Measurements from ENCODE around the gene COBL.

COBL gene

DNA sequence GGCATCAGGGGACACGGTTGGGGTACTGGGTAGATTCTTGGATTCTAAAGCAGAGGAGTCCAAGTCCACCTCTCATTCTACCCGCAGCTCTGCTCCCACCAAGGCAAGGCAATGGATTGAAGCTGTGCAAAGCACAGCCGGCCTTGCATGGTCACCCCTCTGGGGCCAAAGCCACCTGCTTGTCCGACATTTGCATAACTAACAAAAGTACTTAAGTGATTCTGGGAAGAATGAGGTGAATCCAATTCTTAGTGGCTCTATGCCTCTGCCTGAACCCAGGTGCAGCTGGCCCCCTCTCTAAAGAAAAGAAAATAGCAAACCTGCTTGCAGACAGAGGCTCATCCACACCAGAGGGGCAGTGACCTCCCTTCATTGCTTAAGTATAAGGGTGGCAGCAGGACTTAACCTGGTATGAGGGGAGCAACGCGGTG, 10.7 kb upstream of the COBL start:
- DNase-seq: no peak

DNA sequence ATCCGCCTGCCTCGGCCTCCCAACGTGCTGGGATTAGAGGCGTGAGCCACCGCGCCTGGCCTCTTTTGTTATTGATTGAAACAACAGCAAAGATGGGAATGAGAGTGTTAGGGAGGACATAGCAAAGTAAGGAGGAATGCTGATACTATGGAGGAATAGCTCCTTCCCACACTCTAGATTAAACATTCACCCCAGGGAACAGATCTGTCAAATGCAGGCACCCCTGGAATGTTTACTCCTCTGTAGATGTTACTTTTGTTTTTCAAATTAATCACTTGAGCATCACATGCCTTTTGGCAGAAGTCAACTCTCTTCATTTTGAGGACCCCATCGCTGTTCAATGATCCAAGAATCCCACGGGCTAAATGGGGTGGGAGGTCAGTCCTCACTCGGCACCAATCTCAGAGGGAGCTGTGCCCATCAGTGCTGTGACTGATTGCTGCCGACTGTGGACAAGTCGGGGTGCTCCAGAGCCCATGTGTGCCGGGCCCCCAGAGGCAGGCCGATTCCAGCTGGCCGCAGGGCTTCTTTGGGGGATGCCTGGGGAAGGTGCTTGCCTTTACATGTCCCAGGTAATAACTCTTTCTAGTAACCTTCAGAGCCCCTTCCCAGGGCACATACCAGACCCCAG, 10.2 kb upstream of the COBL start:
- DNase-seq: no peak

DNA sequence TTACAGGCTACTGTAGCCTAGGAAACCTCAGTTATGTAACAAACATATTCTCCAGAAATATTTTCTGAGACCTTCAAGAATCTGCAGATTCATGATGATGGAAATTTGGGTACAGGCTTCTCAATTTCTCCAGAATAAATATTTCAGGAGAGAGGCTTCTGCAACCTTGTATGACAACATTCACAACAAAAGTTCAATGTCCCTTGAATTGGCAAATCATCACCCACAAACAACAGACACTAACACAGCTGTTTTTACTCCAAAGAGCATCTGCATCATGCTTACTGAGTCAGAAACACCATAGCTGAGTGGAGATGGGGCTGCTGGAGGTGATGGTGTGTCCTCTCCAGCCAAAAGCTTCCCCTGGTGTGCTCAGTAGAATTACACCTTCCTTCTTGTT, 9.3 kb upstream of the COBL start:
- DNase-seq: no peak

- no peak for DNase-seq
Measured at GRCh38 chr7:51325261-51325676, 8.7 kb upstream of the COBL start.

GRCh38 chr7:51324206-51324898, 7.7 kb upstream of the COBL start:
- peak in 1 of 14 donors; percentile 50 for DNase-seq

DNA sequence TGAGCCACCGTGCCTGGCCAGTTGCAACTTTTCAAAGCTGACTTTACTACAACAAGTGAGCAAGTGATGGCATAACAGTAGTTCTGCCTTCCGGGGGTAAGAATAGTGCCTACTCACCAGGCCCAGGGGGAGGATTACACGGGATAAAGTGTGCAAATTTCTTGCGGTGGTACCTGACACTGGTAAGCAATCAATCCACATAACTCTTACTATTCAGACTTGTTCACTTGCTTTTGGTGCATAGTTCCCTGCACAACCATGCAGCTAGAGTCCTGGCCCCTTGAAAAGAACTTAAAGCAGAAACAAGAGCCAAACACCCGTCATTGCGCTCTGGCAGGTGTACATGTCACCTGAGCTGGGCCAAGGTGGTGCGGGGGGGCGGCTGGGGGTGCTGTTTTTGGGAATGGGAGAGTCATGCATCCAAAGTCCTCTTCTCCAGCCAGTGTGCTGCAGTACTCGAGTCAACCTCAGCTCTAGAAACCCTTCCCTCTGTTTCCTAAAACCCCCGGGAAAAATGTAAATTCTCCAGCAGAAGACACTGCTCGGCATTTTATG, 5.4 kb upstream of the COBL start:
- no peak for DNase-seq

DNA sequence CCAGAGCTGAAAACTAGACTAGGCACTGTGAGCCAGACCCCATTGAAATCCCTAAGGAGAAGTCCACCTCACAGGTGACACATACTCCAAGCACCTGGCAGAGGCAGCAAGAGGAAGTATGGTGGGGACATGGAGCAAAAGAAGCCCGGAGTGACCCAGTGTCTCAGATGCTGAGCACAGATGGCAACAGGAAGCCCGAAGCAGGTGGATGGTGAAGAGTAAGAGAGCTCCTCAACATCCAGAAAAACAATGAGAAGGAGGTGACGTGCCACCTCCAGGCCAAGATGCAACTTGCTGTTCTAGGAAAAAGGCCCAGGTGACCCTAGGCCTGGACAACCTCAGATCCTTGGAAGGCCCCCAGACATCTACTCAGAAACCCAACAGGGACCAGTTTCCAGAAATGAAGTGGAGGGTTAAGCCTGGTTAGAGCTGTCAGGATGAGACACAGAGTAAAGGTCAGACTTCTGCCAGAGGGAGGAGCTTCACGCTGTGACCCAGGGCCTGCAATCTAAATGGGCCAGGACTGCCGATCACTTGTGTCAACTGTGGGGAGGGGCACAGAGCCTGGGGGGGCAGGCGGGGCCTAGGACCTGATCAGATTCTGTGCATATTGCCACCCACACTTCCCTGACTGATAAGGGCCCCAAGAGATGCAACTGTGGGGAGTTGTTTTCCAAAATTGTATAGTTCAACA, 2.4 kb upstream of the COBL start:
- DNase-seq: peak in 1 of 14 donors; percentile 45

GRCh38 chr7:51318001-51318400, 1.4 kb upstream of the COBL start:
- no peak for DNase-seq

- DNase-seq: no peak
Measured at GRCh38 chr7:51317582-51317910, 937 bp upstream of the COBL start.

GRCh38 chr7:51316262-51316665, 345 bp downstream of the COBL start:
- DNase-seq: peak in 4 of 14 donors; percentile 50 to 71 (median 58)

- DNase-seq: peak in 7 of 14 donors; percentile 39 to 72 (median 62)
Measured at GRCh38 chr7:51315393-51316261, 982 bp downstream of the COBL start.

DNA sequence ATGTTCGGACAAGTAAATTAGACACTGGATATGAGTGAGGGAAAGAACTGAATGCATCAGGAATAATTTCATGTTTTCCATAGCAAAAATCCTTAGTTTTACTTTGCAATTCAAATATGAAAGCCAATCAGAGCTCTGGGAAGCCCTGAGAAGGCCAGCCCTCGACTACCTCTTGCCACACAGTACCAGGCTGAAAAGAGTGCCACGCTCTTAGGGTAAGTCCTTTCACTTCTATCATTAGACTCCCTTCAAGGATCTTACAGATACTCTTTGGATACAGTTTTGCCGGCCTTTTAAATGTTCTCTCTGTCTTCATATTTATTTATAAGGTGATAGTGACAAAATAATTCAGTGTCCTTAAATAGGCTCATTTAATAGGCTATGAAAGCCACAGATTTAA, 1.9 kb downstream of the COBL start:
- DNase-seq: peak in 2 of 14 donors; percentile 14 to 48

DNA sequence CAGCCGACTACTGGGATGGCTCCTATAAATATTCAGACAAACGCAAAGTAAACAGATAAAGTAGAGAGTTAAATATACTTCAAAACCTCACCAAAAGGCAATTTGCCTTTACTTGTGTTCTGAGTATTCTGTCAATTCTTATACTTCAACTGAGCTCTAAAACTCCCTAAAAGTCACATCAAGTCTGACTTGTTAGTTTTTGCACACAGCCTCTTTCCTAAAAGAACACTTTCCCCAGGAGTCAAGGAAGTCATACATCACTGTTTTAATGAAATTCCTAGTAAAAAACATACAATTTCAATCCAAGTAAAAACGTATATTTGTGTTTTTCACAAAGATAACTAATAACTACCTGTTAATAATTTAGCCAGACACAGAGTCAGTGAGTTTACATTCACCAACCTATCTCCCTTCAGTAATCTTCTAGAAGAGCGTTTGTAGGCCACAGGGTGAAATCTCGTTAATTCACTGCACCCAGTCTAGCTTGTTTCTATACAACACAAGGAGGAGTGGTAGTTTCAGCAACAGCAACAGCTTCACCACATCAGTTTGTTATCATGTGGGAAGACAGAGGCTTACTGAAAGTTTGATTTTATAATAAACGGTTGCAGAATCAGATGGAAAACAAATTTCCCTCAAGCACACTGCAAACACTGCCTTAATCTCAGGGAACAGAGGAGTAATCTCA, 2.7 kb downstream of the COBL start:
- DNase-seq: peak in 1 of 14 donors; percentile 33

- DNase-seq: no peak
Measured at GRCh38 chr7:51312951-51313737, 3.5 kb downstream of the COBL start.

DNA sequence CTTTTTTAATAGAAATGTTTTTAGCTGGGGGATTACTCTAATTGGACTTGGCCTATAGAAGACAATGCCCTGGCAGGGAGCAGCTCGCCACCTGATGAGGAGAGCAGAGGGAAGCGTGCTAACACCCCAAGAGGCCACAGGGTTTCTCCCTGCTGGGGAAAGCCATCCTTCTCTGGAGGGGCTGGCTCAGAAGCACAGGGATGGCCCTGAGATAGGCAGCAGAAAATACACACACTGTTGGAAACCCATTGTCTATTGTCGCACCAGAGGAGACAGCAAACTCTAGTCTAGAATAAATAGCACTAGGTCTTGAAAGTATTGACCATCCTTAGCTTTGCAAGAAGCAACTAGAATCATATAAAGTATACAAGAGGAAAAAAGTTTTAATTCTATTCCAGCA, 5.4 kb downstream of the COBL start:
- peak in 3 of 14 donors; percentile 27 to 36 (median 30) for DNase-seq

GRCh38 chr7:51310131-51310583, 6.5 kb downstream of the COBL start:
- no peak for DNase-seq

GRCh38 chr7:51309361-51310130, 7.1 kb downstream of the COBL start:
- peak in 1 of 14 donors; percentile 42 for DNase-seq

DNA sequence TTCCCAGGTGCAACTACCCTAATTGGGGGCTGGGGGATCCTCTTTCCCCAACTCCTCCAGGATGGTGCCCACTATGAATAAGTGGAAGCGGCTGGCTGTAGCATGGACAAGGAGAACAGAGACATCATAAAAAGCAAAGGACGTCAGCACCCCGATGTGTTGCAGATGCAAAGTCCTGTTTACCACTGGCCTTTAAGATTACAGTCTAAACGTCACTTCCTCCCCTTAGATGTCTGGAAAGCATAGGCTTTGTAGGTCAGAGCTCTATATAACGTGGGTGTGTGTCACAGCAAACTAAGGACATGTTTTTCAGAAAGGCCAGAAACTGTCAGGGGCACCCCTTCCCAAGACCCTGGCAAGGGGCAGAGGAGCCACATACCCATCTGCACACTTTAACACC, 7.9 kb downstream of the COBL start:
- no peak for DNase-seq

- no peak for DNase-seq
Measured at GRCh38 chr7:51308265-51308664, 8.3 kb downstream of the COBL start.

DNA sequence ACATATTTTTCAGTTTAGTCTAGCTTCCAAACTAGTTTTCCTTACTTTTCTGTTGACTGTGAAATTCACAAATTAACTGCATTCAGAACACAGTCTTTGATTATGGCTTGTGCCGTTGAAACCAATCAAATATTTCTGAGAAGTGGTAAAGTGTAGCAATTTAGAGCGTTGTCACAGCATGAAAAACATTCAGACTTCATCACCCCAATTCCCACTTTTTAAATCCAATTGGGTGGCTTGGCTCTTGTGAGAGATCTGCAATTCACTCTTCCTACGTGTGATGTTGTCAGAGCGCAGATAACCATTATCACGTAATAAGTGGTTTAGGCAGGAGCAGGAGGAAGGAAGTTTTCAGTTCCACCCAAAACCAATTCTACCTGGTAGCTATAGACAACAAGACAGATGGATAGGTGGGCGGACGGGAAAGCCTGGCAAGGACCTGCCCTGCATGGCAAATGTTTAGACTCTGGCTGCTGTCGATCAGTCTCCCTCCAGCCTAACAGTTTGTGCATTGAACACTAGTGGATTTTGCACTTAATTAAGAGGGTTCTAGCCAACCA, 8.9 kb downstream of the COBL start:
- no peak for DNase-seq

All from C1 segment of cervical spinal cord (tissue), 14 donors.